HCT116 (cell line): ENCODE data around the gene ANO2.

Experiments used
- EZH2 ChIP-seq: fragments of 200-600 bp; sonication (generic); IDR thresholded peaks from 2 replicates; pipeline ENCODE4 v1.6.1; 2017; ENCODE audit warnings: antibody characterized with exemption, mixed run types
- EZH2phosphoT487 ChIP-seq: fragments of 200-600 bp; IDR thresholded peaks from 2 replicates; pipeline ENCODE4 v1.6.1; 2018; ENCODE audit warnings: antibody characterized with exemption, borderline replicate concordance
- JUND ChIP-seq: IDR thresholded peaks from 2 replicates; pipeline ENCODE4 v1.6.1; 2012
- POLR2A ChIP-seq: IDR thresholded peaks from 2 replicates; pipeline ENCODE4 v1.7.0; 2011; ENCODE audit warnings: borderline replicate concordance; ENCODE audit not compliant: insufficient read depth, insufficient read length; ENCODE audit errors: extremely low read depth
- POLR2AphosphoS5 ChIP-seq: IDR thresholded peaks from 2 replicates; pipeline ENCODE4 v1.6.1; 2011; ENCODE audit warnings: mild to moderate bottlenecking, low read depth, low read length, moderate library complexity
- RAD21 ChIP-seq: IDR thresholded peaks from 2 replicates; pipeline ENCODE4 v1.6.1; 2012; ENCODE audit warnings: low read depth, mild to moderate bottlenecking
- SP1 ChIP-seq: IDR thresholded peaks from 2 replicates; pipeline ENCODE4 v1.6.1; 2012; ENCODE audit warnings: low read depth
- TCF7L2 ChIP-seq: IDR thresholded peaks from 2 replicates; pipeline ENCODE4 v1.7.0; 2011; ENCODE audit warnings: borderline replicate concordance, inconsistent platforms; ENCODE audit not compliant: insufficient read depth, insufficient read length; ENCODE audit errors: extremely low read depth
- ZNF274 ChIP-seq: fragments of 200-500 bp; sonication (Bioruptor generic); IDR thresholded peaks from 2 replicates; pipeline ENCODE4 v1.6.1; 2014; ENCODE audit warnings: mild to moderate bottlenecking, low read depth, low read length, inconsistent platforms
- TF ChIP-seq, protein P1 (sequence below), 3 experiments: fragments of 200-600 bp in 1 of 3; sonication (generic) in 1 of 3; IDR thresholded peaks in 2 of 3; conservative IDR thresholded peaks in 1 of 3; 2 replicates each; pipeline ENCODE4 v1.5.1; 2012 to 2017; ENCODE audit warnings: low read depth in 2 of 3, low read length in 2 of 3, antibody characterized with exemption in 1 of 3, borderline replicate concordance in 1 of 3, control low read depth in 1 of 3, mild to moderate bottlenecking in 1 of 3, mixed read lengths in 1 of 3, mixed run types in 1 of 3, moderate library complexity in 1 of 3; ENCODE audit not compliant: insufficient read depth in 1 of 3

DNA sequence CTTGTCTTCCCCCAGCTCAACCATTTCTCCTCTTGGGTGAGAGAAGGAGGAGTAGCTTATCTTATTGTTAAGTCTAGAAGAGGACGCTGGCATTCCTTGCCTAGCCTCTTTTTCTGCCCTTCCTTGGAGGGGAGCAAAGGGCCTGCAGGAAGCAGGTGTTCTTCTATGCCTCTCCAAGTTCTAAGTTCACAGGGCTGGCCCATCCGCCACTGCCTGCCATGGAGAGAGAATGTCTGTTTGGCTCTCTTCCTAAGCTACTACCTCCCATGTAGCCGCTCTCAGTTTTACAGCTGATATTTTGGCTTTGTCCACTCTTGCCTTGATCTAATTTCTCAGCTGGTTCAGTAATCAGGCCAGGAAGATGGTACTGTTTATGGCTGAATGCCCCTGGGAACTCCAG lies 312.0 kb downstream of the ANO2 start:
- TF ChIP-seq, protein P1, sequence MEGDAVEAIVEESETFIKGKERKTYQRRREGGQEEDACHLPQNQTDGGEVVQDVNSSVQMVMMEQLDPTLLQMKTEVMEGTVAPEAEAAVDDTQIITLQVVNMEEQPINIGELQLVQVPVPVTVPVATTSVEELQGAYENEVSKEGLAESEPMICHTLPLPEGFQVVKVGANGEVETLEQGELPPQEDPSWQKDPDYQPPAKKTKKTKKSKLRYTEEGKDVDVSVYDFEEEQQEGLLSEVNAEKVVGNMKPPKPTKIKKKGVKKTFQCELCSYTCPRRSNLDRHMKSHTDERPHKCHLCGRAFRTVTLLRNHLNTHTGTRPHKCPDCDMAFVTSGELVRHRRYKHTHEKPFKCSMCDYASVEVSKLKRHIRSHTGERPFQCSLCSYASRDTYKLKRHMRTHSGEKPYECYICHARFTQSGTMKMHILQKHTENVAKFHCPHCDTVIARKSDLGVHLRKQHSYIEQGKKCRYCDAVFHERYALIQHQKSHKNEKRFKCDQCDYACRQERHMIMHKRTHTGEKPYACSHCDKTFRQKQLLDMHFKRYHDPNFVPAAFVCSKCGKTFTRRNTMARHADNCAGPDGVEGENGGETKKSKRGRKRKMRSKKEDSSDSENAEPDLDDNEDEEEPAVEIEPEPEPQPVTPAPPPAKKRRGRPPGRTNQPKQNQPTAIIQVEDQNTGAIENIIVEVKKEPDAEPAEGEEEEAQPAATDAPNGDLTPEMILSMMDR (IDR thresholded peaks at IDR 0.05 in 2 of 3, conservative IDR thresholded peaks at IDR 0.05 in 1 of 3; ENCODE audit: borderline replicate concordance in 1 of 3, insufficient read depth in 1 of 3, low read depth in 2 of 3, low read length in 2 of 3) = no peak
- no peak for TF ChIP-seq SP1
- no peak for TF ChIP-seq JUND
- TF ChIP-seq POLR2AphosphoS5 = no peak
- TF ChIP-seq EZH2phosphoT487 = no peak
- TF ChIP-seq EZH2 = no peak
- no peak for TF ChIP-seq ZNF274
- no peak for TF ChIP-seq POLR2A
- TF ChIP-seq RAD21 = no peak
- no peak for TF ChIP-seq TCF7L2
